NCI-H2081 treated with DMSO at 0.1 percent for 48 hours (cell line): Measurements from ENCODE around the gene NCKAP5.

Experiments
- DNase-seq: peaks from one replicate; lab custom pipeline; 2025; lab: John Stamatoyannopoulos, UW

NCKAP5 gene

DNA sequence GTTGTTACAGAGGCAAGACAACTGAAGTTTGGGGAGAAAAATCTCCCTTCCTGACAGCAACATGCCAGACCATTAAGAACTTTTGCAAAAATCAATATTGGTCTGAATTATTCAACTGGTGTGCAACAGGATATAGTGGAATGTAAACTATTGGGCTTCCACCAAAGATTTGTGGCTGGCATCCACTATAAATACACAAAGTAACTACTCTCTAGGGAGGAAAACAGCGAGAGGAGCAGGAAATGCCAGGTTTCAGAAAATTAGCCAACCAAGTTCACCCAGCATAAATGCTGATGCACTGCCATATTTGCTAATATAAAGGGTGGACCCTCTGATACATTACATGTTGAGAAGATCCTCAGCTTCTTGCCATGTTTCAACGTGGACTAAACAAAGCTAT lies 630.6 kb downstream of the NCKAP5 start:
- no peak for DNase-seq

DNA sequence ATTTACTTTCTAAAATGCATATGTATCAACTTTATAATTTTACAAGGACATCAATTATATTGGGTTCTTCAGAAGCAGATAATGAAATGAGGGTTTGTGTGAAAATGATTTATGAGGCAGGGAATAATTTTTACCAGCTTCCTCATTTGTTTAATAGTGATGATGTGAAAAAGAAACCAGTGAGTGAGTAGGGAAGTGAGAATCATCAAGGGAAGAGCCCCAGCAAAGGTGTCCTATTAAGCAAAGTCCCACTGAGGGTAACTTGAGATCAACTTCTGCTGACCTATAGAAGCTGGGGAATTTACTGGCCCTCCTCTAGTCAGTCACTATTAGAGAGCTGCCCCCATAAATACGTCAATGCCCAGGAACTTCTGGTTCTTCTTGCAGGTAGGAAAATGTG lies 631.5 kb downstream of the NCKAP5 start:
- no peak for DNase-seq

DNA sequence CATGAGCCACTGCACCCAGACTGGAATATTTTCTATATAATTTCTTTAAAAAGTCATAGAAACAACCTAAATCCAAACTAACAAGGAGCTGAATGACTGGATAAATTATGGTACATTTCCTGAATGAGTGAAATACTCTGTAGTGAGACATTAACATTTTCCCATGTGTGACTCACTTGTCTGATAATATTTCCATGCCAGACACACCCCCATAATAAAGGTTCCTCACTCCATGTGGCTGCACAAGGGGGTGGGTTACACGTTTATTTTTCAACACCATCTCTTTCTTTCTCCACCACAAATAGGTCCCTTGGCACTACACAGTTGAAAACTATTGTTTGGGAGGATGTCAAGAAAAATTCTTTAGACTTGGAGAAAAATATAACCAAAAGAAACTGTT lies 632.0 kb downstream of the NCKAP5 start:
- no peak for DNase-seq

DNA sequence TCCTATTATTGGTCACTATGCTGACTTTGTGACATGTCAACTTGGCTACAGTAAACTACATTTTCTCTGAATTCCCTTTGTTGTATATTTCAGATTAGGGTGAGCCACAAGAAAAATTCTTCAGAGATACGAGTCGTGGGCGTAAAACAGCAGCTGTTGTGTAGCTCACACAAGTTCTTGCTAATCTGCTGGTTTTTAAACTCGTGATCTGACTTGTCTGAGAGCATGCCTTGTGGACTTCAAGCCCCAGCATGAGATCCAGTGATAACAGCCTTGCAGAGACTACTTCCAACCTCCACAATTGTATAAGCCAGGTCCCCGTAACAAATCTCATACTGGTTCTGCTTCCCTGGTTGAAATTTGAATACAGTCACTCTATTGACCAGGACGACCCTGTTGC lies 638.5 kb downstream of the NCKAP5 start:
- DNase-seq: no peak

DNA sequence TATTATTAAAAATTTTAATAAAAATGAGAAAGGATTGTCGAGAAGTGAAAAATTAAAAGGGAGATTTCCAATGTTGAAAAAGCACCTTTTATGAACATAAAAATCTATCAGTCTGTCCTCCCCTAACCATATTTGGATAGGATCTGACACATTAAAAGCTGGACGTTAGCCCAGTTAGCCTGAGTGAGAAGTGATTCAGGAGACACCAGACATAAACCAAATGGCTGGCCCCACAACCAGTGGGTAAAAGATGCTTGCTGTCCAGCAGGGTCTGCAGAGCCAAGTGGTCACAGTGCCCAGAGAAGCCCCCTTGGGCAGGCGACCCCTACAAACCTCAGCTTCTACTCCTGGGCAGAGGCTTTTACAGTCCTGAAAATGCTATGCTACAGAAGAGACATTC lies 644.5 kb downstream of the NCKAP5 start:
- no peak for DNase-seq

DNA sequence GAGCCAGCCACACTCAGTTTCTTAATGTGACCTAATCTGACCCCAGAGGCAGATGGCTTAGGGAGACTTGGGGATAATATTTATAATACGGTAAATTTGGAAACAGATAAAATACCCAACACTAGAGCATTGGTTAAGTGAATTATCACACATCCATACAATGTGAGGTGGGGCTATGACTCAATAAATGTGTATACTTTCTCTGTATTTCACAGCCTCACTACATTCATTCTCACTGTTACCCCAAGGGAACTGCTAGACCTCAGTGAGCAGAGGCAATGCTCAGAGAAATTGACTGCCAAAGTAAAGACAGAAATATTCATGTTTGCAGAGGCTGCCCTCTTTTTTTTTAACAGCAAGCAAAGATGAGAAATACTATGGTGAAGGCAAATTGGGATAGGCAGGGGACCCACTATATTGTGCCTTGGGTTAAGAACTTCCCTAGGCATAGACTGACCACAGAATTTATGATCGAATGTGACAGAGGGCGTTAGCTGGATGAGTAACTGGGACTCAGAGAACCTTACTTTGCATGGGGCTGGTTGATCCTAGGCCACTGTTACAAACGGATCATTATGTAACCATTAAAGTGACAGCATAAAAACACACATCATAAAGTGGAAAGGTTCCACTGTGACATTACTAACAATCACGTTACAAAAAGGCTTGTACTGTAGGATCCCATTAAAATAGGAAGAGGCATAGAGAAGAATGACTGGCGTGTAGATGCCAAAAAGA lies 652.3 kb downstream of the NCKAP5 start:
- DNase-seq: no peak

DNA sequence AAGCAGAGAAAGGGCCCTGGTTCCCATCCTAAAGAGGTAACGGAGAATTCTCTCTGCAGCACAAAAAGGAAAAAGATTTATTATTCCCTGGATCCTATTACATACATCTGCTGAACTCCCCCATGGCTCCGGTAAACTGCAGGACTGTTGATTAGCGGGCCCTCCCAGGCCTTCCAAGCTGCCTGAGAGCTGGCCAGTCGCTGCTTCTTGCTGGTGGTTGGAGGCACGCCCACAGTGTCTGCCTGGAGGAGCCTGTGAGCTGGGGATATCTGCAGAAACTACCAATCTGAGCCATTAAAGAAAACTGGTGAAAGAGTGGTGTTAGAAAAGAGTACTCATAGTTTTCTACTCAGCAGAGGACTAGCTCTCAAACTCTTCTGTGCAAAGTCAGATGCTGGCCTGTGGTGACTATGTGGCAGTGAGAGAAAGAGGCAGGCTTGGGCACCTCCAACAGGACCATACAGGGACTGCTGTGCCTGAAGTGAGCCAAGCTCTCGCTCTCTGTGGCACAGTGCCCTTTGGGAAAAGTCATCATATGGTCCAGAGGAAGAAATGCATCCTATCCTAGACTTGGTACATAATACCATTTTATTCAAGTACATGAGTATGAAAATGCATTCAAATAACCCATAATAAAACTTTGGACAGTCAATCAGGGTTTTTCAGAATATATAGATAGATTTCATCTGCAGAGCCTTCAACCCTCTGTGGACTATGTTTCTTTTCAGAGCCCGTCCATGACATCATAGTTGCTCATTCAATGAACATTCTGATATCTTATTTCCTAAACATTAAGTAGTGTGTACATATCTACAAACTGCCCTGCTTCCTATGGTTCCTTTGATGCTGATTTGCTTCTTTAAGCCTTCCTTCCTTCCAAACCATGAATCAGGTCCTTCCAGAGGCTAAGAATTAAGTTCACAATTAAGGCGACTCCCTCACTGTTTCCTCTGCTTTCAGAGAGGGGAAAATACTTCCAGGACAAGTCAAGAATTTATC lies 656.2 kb downstream of the NCKAP5 start:
- no peak for DNase-seq

DNA sequence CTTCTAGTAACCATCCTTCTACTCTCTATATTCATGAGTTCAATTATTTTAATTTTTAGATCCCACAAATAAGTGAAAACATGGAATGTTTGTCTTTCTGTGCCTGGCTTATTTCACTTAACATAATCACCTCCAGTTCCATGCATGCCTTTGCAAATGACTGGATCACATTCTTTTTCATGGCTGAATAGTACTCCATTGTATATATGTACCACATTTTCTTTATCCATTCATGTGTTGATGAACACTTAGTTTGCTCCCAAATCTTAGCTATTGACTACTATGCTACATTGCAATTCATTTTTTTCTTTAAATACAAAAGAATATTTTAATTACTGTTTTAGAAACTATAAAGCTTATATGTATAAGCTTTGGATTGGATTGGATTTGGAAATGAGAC lies 657.8 kb downstream of the NCKAP5 start:
- DNase-seq: no peak

DNA sequence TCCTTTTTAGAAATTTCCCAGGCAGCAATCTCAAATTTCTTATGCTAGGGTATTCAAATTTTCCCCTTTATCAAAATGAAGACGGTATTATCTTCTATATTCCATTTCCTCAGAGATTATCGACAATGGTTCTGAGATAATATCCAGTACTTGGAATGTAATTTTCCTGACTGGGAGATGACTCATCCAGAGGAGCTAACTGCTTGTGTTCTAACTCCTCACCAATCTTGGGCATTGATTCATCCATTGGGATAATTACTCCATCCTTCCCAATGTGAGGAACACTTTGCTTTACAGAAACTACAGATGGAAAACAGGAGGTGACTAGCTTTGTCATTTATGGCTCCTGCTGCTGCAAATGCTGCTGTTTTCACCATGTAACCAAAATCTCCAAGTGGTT lies 658.8 kb downstream of the NCKAP5 start:
- DNase-seq: no peak

DNA sequence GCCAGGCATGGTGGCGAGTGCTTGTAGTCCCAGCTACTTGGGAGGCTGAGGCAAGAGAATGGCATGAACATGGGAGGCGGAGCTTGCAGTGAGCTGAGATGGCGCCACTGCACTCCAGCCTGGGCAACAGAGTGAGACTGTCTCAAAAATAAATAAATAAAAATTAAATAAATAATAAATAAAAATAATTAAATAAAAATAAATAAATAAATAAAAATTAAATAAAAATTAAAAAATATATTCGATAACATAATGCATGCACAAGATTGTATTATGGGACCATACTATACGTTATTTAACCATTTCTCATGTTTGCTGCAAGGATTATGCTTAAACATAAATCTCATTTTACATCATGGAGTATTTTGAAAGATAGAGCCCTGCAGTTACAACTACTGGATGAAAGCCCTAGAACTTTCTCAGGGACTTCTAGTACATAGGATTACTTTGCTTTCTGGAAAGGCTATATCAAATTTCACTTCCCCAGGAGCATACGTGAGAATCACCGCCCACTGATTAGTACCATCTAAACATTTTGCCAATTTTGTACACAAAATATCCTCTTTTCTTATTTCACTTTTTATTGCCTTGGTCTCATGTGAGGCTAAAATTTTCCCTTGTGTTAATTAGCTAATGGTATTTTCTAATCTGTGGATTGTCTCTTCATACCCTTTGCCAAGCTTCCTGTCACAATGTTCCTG lies 664.0 kb downstream of the NCKAP5 start:
- DNase-seq: no peak

DNA sequence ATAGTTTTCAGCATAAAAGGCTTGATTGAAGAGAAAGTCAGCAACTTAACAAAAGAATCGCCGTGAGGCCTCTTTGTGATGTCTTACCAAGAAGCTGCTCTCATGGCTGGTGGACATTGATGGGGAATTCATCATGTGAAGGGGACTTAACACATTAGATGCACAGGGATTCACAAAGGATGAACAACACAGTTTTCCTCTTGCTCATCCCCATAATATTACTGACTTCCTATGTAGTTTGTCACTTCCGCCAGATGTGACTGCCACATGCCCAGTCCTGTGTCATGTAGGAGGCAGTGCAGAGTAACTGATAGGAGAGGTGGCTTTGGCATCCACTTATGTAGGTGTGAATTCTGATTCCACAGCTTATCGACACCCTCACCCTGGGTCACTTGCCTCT lies 665.6 kb downstream of the NCKAP5 start:
- DNase-seq: no peak

DNA sequence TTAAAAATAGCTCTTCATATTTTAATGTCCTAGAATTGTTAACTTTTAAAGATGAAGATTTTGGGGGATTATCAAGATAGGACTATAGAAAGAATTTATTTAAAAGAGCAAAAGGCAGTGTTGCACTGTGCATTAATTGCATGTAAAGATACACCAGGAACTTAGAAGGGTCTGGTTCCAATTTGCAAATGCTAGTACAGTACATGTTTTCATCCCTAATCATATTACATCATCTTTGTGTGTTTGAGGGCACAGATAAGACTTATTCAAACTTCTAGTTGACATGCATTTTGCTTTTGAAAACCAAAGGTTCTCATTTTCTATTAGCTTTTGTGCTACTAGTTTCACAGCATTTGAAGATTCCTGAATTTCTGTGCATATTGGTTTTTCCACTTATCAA lies 666.6 kb downstream of the NCKAP5 start:
- DNase-seq: no peak

DNA sequence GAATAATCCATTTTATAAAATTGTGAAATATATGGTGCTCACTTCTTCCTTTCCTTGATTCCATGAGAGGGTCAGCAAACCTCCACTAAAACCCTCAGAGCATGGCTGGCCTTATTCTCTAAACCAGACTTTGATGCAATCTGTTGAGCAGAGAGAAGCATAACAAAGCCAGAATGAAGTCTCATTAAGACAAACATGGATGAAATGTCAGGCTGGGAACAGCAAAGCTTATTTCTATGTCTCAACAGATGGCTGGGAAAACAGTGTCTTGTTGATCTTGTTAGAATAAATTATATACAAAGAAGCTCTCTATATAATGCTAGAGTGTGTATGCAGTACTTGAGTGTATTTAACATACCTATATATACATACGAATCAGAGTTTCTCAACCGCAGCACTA lies 671.2 kb downstream of the NCKAP5 start:
- DNase-seq: no peak

DNA sequence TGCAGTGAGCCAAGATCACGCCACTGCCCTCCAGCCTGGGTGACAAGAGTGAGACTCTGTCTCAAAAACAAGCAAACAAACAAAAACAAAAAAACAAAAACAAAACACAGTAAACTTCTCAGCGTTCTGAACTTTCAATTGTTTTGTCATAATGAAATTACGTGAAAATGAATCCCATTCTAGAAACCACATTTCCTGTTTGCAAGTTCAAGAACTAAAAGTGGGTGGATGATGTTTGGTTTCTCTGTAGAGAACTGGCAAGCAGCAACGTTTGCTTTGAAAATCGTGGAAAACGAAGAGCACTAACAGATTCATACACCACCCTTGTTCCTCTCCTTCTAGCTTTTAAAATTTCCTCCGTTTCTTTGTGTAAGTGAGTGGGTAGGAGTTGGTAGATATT lies 672.2 kb downstream of the NCKAP5 start:
- DNase-seq: no peak

DNA sequence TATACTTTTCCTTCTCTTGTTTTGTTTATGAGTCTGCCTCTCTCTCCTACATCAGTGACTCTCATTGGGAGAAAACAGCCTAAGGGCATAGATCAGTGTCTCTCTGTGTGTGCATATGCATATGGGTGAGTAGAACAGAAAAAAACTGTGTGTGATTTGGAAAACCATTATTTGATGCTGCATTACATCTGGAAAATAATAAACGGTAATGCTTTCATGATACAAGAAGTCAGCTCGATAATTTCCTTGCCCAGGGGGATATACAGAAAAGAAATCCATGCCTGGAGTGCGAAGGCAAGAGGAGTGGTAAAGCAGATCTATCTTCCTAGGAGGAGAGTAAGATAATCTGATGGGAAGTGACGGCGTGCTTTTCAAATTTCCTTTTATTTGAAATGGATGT lies 676.8 kb downstream of the NCKAP5 start:
- no peak for DNase-seq

DNA sequence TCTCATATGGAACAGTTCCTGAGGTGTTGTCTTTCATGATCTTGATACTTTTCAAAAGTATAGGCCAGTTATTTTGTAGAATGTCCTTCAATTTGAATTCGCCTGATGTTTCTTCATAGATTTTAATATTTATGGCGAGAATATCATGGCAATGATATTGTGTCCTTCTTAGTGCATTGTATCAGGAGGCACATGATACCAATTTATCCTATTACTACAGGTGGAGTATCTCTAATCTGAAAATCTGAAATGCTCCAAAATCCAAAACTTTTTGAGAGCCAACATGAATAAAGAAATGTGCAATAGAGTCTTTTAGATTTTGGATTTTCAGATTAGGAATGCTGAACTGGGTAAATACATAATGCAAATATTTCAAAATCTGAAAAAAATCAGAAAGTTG lies 681.7 kb downstream of the NCKAP5 start:
- DNase-seq: no peak

DNA sequence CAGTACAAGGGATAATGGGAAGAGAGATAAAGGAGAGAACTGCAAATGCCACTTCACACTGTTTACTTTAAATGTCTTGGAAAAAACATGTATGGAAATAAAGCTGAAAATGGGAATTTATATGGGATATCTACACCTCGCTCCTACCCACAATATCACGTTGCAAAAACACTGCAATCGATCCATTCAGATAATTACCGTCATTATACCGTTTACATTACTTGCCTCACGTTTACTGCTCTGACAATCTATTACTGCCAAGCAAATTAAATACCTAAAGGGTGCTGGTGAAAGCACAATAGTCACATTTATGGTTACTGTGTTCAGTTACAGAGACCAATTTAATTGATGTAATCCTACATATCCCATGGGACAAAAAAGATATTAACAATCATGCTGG lies 683.6 kb downstream of the NCKAP5 start:
- DNase-seq: peak; percentile 32

DNA sequence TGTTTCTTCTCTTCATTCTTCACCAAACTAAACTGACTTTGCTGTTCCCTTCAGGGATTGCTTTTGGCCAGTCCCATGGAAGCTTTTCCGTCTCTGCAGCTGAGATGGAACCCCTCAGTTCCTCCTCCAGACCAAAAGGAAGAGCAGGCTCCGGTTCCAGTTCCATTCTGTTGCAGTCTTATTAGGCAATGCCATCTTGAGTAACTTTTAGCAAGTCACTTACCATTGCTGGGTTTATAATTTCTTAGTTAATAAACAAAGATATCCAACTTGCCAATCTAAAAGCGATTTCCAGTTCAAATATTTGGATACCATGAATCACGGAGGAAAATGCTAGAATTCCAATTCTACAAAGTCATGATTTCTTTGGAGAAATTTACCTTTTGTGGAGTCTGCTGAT lies 684.0 kb downstream of the NCKAP5 start:
- DNase-seq: no peak

DNA sequence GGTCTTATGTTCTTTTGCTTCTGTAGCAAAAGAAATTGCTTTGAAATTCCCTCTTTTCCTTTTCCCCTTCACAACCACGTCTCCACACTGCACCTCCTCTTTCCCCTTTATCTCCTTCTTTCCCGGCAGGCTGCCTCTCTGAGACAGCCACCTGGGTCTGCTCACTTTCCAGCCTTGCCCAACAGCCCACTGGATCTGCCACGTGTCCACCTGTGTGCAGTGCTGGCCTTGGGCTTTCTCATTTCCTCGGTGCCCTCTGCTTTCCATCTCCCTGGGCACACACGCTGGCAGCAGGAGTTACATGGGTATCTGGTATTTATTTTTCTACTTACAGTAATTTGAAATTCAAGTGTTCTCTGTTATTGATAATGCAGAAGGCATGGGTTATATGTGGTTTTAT lies 684.8 kb downstream of the NCKAP5 start:
- DNase-seq: no peak

DNA sequence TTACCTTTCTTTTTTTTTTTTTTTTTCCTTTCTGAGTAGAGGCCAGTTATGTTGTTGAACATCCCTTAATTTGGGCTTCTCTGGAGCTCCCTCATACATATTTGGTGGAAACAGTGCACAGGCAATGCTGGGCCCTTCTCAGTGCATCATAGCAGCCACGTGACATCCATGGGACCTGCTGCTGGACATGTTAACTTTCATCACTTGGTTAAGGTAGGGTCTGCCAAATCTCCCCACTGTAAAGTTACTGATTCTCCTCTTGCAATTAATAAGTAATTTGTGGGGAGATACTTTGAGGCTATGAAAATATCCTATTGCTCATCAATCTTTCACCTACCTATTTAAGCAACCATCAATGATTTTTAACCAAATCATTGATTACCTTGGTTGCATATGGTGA lies 686.7 kb downstream of the NCKAP5 start:
- no peak for DNase-seq

DNA sequence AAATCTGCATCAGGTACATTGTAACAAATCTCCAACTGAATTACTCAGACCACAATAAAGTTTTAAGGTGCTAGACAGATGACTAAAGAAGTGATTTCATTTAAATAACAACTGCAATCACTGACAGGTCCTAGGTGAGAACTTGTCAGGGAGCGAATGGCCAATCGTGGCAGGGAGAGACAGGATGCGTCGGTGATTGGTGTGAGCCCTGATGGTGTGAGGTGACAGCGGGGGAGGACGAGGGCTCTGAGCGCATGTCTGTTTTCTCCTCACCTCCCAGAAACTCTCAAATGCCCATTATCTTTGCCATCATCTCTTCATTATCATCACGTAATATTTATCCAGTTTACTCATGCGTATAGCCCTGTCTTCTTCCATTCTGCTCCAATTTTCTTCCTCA lies 690.3 kb downstream of the NCKAP5 start:
- no peak for DNase-seq

DNA sequence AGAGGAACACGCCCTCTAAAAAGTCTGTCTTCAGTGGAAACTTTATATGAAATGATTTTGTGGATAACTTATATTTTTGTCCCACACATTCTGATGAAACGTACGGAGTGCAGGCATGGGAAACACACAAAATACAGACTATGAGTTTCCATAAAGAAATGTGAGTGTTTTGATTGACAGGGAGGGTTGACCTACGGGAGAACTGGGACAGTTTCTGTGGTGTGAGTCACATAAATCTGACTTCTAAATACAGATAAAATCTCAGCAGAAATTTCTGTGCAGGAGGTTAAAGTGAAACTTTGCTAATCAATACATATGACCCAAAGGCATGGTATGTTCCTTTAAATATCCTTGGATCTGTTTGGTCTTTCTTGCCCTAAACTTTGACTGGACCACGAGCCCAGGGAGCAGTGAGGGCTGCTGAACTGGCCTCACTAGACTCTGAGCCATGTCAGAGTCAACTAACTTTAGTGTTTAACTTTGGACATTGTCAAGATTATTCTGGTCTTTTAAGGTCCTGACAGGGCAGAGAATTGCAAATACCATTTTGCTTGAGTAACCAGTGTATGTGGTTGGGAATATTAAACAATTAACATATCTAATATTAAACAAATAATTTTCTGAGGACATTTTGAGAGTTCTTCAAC lies 691.4 kb downstream of the NCKAP5 start:
- DNase-seq: no peak
